GM19463 (cell line): ENCODE measurements around the gene USP17L12.
"Not testable (repeated sequence)": the region's sequence is repeated elsewhere in the genome, so short reads cannot be mapped to it uniquely, and the experiment has no call there.

ENCODE experiments used
- ATAC-seq: cut with Tn5 transposase; IDR thresholded peaks from one replicate; pipeline ENCODE4 v1.9.1; 2021; ENCODE audit warnings: mild to moderate bottlenecking, moderate library complexity; ENCODE audit not compliant: unreplicated experiment

Gene USP17L12, protein sequence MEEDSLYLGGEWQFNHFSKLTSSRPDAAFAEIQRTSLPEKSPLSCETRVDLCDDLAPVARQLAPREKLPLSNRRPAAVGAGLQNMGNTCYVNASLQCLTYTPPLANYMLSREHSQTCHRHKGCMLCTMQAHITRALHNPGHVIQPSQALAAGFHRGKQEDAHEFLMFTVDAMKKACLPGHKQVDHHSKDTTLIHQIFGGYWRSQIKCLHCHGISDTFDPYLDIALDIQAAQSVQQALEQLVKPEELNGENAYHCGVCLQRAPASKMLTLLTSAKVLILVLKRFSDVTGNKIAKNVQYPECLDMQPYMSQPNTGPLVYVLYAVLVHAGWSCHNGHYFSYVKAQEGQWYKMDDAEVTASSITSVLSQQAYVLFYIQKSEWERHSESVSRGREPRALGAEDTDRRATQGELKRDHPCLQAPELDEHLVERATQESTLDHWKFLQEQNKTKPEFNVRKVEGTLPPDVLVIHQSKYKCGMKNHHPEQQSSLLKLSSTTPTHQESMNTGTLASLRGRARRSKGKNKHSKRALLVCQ

GRCh38 chr4:9219852-9220251 is at the start of gene USP17L12:
Gene USP17L12, plus strand, starts transcription at chr4:9220152. Its CDS starts 0 bp downstream, at chr4:9220152.
- ATAC-seq: not testable (repeated sequence)

GRCh38 chr4:9210357-9210756 is 9.6 kb upstream of the USP17L12 start, which contains the start of gene USP17L10:
Gene USP17L10, plus strand, starts transcription at chr4:9210657. Its CDS starts 0 bp downstream, at chr4:9210657.
- ATAC-seq: not testable (repeated sequence)

DNA sequence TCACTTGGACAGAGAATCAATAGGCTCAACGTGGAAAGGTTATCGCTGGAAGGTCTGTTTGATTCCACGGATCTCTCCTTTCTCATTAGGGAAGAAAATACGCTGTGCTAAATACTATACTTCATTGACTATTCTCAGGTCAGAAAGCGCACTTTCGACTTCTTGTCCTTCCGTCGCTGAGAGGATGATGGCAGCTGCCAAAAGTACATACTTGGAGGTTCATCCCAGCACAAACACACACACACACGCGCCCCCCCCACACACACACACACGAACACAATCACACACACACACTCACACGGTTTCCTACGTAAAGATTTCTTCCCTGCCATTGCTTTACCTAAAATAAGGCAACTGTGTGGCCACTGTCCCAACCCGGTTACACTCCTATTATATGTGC is 5.3 kb upstream of the USP17L12 start:
- ATAC-seq: not testable (repeated sequence)

DNA sequence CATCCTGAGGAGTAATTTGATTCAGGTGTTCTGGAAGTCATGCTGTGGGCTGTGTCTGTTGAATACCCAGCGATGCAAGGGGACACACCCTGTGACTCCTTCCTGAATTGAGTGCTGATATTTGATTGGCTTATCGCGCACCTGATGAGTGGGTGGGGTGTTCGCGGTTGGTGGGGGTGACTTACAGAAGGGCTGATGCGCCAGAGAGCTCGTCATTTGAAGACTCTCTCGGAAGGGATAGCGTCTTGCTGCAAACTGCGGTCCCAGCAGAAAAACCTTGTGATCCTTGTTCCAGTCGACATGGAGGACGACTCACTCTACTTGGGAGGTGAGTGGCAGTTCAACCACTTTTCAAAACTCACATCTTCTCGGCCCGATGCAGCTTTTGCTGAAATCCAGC is 4.8 kb upstream of the USP17L12 start, which contains the start of gene USP17L11:
Gene USP17L11, plus strand, starts transcription at position 301 of the 400 bp plus-strand sequence. Its CDS starts 0 bp downstream, at position 301.
- not testable (repeated sequence) for ATAC-seq

DNA sequence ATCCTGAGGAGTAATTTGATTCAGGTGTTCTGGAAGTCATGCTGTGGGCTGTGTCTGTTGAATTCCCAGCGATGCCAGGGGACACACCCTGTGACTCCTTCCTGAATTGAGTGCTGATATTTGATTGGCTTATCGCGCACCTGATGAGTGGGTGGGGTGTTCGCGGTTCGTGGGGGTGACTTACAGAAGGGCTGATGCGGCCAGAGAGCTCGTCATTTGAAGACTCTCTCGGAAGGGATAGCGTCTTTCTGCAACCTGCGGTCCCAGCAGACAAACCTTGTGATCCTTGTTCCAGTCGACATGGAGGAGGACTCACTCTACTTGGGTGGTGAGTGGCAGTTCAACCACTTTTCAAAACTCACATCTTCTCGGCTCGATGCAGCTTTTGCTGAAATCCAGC is 4.6 kb downstream of the USP17L12 start, which contains the start of gene USP17L13:
Gene USP17L13, plus strand, starts transcription at position 301 of the 400 bp plus-strand sequence. Its CDS starts 0 bp downstream, at position 301.
- ATAC-seq: not testable (repeated sequence)

DNA sequence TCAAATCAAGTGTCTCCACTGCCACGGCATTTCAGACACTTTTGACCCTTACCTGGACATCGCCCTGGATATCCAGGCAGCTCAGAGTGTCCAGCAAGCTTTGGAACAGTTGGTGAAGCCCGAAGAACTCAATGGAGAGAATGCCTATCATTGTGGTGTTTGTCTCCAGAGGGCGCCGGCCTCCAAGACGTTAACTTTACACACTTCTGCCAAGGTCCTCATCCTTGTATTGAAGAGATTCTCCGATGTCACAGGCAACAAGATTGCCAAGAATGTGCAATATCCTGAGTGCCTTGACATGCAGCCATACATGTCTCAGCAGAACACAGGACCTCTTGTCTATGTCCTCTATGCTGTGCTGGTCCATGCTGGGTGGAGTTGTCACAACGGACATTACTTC is 10.3 kb downstream of the USP17L12 start:
- not testable (repeated sequence) for ATAC-seq

DNA sequence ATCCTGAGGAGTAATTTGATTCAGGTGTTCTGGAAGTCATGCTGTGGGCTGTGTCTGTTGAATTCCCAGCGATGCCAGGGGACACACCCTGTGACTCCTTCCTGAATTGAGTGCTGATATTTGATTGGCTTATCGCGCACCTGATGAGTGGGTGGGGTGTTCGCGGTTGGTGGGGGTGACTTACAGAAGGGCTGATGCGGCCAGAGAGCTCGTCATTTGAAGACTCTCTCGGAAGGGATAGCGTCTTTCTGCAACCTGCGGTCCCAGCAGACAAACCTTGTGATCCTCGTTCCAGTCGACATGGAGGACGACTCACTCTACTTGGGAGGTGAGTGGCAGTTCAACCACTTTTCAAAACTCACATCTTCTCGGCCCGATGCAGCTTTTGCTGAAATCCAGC is 14.1 kb downstream of the USP17L12 start, which contains the start of gene USP17L15:
Gene USP17L15, plus strand, starts transcription at position 301 of the 400 bp plus-strand sequence. Its CDS starts 0 bp downstream, at position 301.
- ATAC-seq: not testable (repeated sequence)

- not testable (repeated sequence) for ATAC-seq
These were observed 18.5 kb downstream of the USP17L12 start for GRCh38 chr4:9238461-9238860.

GRCh38 chr4:9243579-9243978 is 23.6 kb downstream of the USP17L12 start, which contains the start of gene USP17L17:
Gene USP17L17, plus strand, starts transcription at chr4:9243879. Its CDS starts 0 bp downstream, at chr4:9243879.
- ATAC-seq: not testable (repeated sequence)

DNA sequence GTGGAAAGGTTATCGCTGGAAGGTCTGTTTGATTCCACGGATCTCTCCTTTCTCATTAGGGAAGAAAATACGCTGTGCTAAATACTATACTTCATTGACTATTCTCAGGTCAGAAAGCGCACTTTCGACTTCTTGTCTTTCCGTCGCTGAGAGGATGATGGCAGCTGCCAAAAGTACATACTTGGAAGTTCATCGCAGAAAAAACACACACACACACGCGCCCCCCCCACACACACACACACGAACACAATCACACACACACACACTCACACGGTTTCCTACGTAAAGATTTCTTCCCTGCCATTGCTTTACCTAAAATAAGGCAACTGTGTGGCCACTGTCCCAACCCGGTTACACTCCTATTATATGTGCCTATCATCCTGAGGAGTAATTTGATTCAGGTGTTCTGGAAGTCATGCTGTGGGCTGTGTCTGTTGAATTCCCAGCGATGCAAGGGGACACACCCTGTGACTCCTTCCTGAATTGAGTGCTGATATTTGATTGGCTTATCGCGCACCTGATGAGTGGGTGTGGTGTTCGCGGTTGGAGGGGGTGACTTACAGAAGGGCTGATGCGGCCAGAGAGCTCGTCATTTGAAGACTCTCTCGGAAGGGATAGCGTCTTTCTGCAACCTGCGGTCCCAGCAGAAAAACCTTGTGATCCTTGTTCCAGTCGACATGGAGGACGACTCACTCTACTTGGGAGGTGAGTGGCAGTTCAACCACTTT is 28.2 kb downstream of the USP17L12 start, which contains the start of gene USP17L18:
Gene USP17L18, plus strand, starts transcription at position 678 of the 728 bp plus-strand sequence. Its CDS starts 0 bp downstream, at position 678.
- not testable (repeated sequence) for ATAC-seq

DNA sequence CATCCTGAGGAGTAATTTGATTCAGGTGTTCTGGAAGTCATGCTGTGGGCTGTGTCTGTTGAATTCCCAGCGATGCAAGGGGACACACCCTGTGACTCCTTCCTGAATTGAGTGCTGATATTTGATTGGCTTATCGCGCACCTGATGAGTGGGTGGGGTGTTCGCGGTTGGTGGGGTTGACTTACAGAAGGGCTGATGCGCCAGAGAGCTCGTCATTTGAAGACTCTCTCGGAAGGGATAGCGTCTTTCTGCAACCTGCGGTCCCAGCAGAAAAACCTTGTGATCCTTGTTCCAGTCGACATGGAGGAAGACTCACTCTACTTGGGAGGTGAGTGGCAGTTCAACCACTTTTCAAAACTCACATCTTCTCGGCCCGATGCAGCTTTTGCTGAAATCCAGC is 33.1 kb downstream of the USP17L12 start, which contains the start of gene USP17L19:
Gene USP17L19, plus strand, starts transcription at position 301 of the 400 bp plus-strand sequence. Its CDS starts 0 bp downstream, at position 301.
- ATAC-seq: not testable (repeated sequence)

DNA sequence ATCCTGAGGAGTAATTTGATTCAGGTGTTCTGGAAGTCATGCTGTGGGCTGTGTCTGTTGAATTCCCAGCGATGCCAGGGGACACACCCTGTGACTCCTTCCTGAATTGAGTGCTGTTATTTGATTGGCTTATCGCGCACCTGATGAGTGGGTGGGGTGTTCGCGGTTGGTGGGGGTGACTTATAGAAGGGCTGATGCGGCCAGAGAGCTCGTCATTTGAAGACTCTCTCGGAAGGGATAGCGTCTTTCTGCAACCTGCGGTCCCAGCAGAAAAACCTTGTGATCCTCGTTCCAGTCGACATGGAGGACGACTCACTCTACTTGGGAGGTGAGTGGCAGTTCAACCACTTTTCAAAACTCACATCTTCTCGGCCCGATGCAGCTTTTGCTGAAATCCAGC is 37.9 kb downstream of the USP17L12 start, which contains the start of gene USP17L20:
Gene USP17L20, plus strand, starts transcription at position 301 of the 400 bp plus-strand sequence. Its CDS starts 0 bp downstream, at position 301.
- ATAC-seq: not testable (repeated sequence)

DNA sequence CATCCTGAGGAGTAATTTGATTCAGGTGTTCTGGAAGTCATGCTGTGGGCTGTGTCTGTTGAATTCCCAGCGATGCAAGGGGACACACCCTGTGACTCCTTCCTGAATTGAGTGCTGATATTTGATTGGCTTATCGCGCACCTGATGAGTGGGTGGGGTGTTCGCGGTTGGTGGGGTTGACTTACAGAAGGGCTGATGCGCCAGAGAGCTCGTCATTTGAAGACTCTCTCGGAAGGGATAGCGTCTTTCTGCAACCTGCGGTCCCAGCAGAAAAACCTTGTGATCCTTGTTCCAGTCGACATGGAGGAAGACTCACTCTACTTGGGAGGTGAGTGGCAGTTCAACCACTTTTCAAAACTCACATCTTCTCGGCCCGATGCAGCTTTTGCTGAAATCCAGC is 42.6 kb downstream of the USP17L12 start, which contains the start of gene USP17L21:
Gene USP17L21, plus strand, starts transcription at position 301 of the 400 bp plus-strand sequence. Its CDS starts 0 bp downstream, at position 301.
- ATAC-seq: not testable (repeated sequence)

GRCh38 chr4:9267319-9267718 is 47.4 kb downstream of the USP17L12 start, which contains the start of gene USP17L22:
Gene USP17L22, plus strand, starts transcription at chr4:9267619. Its CDS starts 0 bp downstream, at chr4:9267619.
- ATAC-seq: not testable (repeated sequence)
